ENCODE measurements around the gene ZCCHC17.
A peak's percentile ranks its signal among the peaks of the same experiment; 100 is the strongest.
"Not testable (repeated sequence)": the region's sequence is repeated elsewhere in the genome, so short reads cannot be mapped to it uniquely, and the experiment has no call there.

The ZCCHC17 gene

GRCh38 chr1:31296486-31297276 is at the start of gene ZCCHC17, which contains the start of gene SNRNP40:
ZCCHC17 (plus strand) TSS chr1:31297032; CDS start chr1:31310099, 13,067 bp downstream.
SNRNP40 (minus strand) TSS chr1:31296788; CDS start chr1:31296751, 37 bp downstream.
- DNase-seq = peak; percentile 93

GRCh38 chr1:31248276-31248675 is 48.6 kb upstream of the ZCCHC17 start:
- DNase-seq = no peak

- DNase-seq = no peak
Measured at GRCh38 chr1:31249854-31250253, 47.0 kb upstream of the ZCCHC17 start.

- no peak for DNase-seq
Measured at GRCh38 chr1:31257213-31257612, 39.6 kb upstream of the ZCCHC17 start.

- DNase-seq = no peak
Measured at GRCh38 chr1:31258581-31258980, 38.3 kb upstream of the ZCCHC17 start.

- DNase-seq = no peak
Measured at GRCh38 chr1:31259746-31260145, 37.1 kb upstream of the ZCCHC17 start.

- no peak for DNase-seq
Measured at GRCh38 chr1:31261916-31262315, 34.9 kb upstream of the ZCCHC17 start.

GRCh38 chr1:31262393-31262792 is 34.4 kb upstream of the ZCCHC17 start:
- DNase-seq = not testable (repeated sequence)

- DNase-seq = no peak
Measured at GRCh38 chr1:31263408-31263807, 33.4 kb upstream of the ZCCHC17 start.

- no peak for DNase-seq
Measured at GRCh38 chr1:31264790-31265386, 31.9 kb upstream of the ZCCHC17 start.

GRCh38 chr1:31266547-31266946 is 30.3 kb upstream of the ZCCHC17 start:
- no peak for DNase-seq

GRCh38 chr1:31272369-31272768 is 24.5 kb upstream of the ZCCHC17 start:
- DNase-seq = no peak

- DNase-seq = no peak
Measured at GRCh38 chr1:31273619-31274018, 23.2 kb upstream of the ZCCHC17 start.

GRCh38 chr1:31282426-31282825 is 14.4 kb upstream of the ZCCHC17 start:
- DNase-seq = not testable (repeated sequence)

- not testable (repeated sequence) for DNase-seq
Measured at GRCh38 chr1:31287791-31288190, 9.0 kb upstream of the ZCCHC17 start.

GRCh38 chr1:31289021-31289420 is 7.8 kb upstream of the ZCCHC17 start:
- DNase-seq = no peak

- DNase-seq = no peak
Measured at GRCh38 chr1:31295874-31296485, 852 bp upstream of the ZCCHC17 start.

GRCh38 chr1:31297277-31298247 is 730 bp downstream of the ZCCHC17 start:
- no peak for DNase-seq

GRCh38 chr1:31299365-31299764 is 2.5 kb downstream of the ZCCHC17 start:
- no peak for DNase-seq

GRCh38 chr1:31300193-31300592 is 3.4 kb downstream of the ZCCHC17 start:
- no peak for DNase-seq

- no peak for DNase-seq
Measured at GRCh38 chr1:31302709-31303441, 6.0 kb downstream of the ZCCHC17 start.

- DNase-seq = no peak
Measured at GRCh38 chr1:31306278-31306677, 9.4 kb downstream of the ZCCHC17 start.

All from activated naive CD4-positive, alpha-beta T cell treated with anti-CD3 and anti-CD28 coated beads, Interleukin-2, amount 50 U/mL, for 16 hours (primary cell).